H1 (cell line): ENCODE results near the gene POLA1. TPM values are rescaled to one million over a fixed set of nuclear protein-coding genes. Genes with fewer than 3 reads are reported as not detected.

ENCODE experiments used
- CTCF ChIA-PET: fragments of 300-600 bp; sonication (Branson Sonifier 250); formaldehyde crosslinking; loops from one replicate; lab custom pipeline; 2021; ENCODE audit not compliant: partially characterized antibody; lab: Charles Lee
- POLR2A ChIA-PET: fragments of 300-600 bp; sonication (Branson Sonifier 250); formaldehyde crosslinking; loops from one replicate; lab custom pipeline; 2021; ENCODE audit warnings: inconsistent platforms; ENCODE audit not compliant: partially characterized antibody; lab: Charles Lee
- DNase-seq, 2 experiments: peaks; one replicate each; pipeline versions ENCODE4 v3.0.0 to v3.0.0-alpha.2; 2010 to 2022; ENCODE audit warnings: low spot score in 2 of 2, low read depth in 1 of 2, mixed read lengths in 1 of 2
- FAIRE-seq: peaks from 2 replicates; lab custom pipeline; 2011; peaks lifted over from hg19 to GRCh38; lab: Jason Lieb, UNC
- H2AFZ ChIP-seq: 2 replicates; pipeline ENCODE4 v1.8.1; 2012; ENCODE audit warnings: low read length, inconsistent platforms
- H2AK5ac ChIP-seq: 2 replicates; pipeline ENCODE4 v1.6.1; 2013; ENCODE audit warnings: low read depth, low read length
- H2BK120ac ChIP-seq: replicated peaks from 2 replicates; pipeline ENCODE3; 2013; ENCODE audit warnings: low read depth, low read length, inconsistent platforms
- H2BK12ac ChIP-seq: 2 replicates; pipeline ENCODE4 v1.6.1; 2013; ENCODE audit warnings: low read depth, low read length
- H2BK15ac ChIP-seq: 2 replicates; pipeline ENCODE4 v1.6.1; 2013; ENCODE audit warnings: low read length
- H2BK20ac ChIP-seq: 2 replicates; pipeline ENCODE4 v1.6.1; 2013; ENCODE audit warnings: low read length
- H2BK5ac ChIP-seq: 2 replicates; pipeline ENCODE4 v1.6.1; 2013; ENCODE audit warnings: low read depth, low read length
- H3K14ac ChIP-seq: 2 replicates; pipeline ENCODE4 v1.6.1; 2013; ENCODE audit warnings: inconsistent platforms; ENCODE audit not compliant: insufficient read length
- H3K18ac ChIP-seq: 2 replicates; pipeline ENCODE4 v1.6.1; 2013; ENCODE audit warnings: low read length; ENCODE audit errors: extremely low read depth
- H3K23ac ChIP-seq: 2 replicates; pipeline ENCODE4 v1.6.1; 2013; ENCODE audit warnings: inconsistent platforms; ENCODE audit not compliant: insufficient read length
- H3K23me2 ChIP-seq: 2 replicates; pipeline ENCODE4 v1.6.1; 2013; ENCODE audit warnings: low read depth, low read length
- H3K27ac ChIP-seq: 2 replicates; pipeline ENCODE4 v1.6.1; 2011; ENCODE audit warnings: low read depth, low read length, inconsistent platforms
- H3K27me3 ChIP-seq, 4 experiments: replicated peaks in 1 of 4; 1 replicate in 1 of 4; 2 replicates in 3 of 4; pipeline versions ENCODE4 v1.6.1 to v1.8.1; 2011 to 2013; ENCODE audit warnings: low read length in 3 of 4, mild to moderate bottlenecking in 3 of 4, inconsistent platforms in 2 of 4, mixed read lengths in 2 of 4, moderate library complexity in 1 of 4; ENCODE audit not compliant: control insufficient read depth in 3 of 4, insufficient read depth in 3 of 4; ENCODE audit errors: extremely low read depth in 1 of 4
- H3K36me3 ChIP-seq, 4 experiments: 2 replicates each; pipeline versions ENCODE4 v1.6.1 to v1.8.1; 2011 to 2013; ENCODE audit warnings: mild to moderate bottlenecking in 4 of 4, low read length in 3 of 4, moderate library complexity in 2 of 4, control low read depth in 1 of 4, inconsistent platforms in 1 of 4; ENCODE audit not compliant: insufficient read depth in 4 of 4, control insufficient read depth in 2 of 4
- H3K4ac ChIP-seq: replicated peaks from 2 replicates; pipeline ENCODE3; 2013; ENCODE audit warnings: low read length, low read depth, mixed read lengths, inconsistent platforms; ENCODE audit not compliant: insufficient read length
- H3K4me1 ChIP-seq, 4 experiments: replicated peaks in 1 of 4; 1 replicate in 1 of 4; 2 replicates in 3 of 4; pipeline versions ENCODE4 v1.6.1 to v1.8.1; 2011 to 2013; ENCODE audit warnings: low read length in 3 of 4, inconsistent platforms in 2 of 4, mixed read lengths in 1 of 4; ENCODE audit not compliant: insufficient read depth in 4 of 4, control insufficient read depth in 3 of 4
- H3K4me2 ChIP-seq, 2 experiments: 2 replicates each; pipeline versions ENCODE4 v1.6.1 to v1.8.1; 2011 to 2013; ENCODE audit warnings: low read depth in 2 of 2, low read length in 2 of 2, control low read depth in 1 of 2, inconsistent platforms in 1 of 2, mild to moderate bottlenecking in 1 of 2; ENCODE audit not compliant: insufficient read depth in 1 of 2
- H3K4me3 ChIP-seq, 4 experiments: fragments of 200-600, 300-600 bp in 1 of 4; sonication (generic), shearing (Covaris generic), sonication (Bioruptor Twin) in 1 of 4; 2 replicates each; pipeline versions ENCODE4 v1.5.1 to v1.8.1; 2011 to 2016; ENCODE audit warnings: low read length in 4 of 4, low read depth in 3 of 4, control low read depth in 2 of 4, inconsistent platforms in 2 of 4, mild to moderate bottlenecking in 2 of 4, mixed read lengths in 1 of 4, moderate library complexity in 1 of 4; ENCODE audit not compliant: insufficient read depth in 2 of 4; ENCODE audit errors: extremely low read depth in 1 of 4
- H3K56ac ChIP-seq: replicated peaks from 2 replicates; pipeline ENCODE3; 2013; ENCODE audit warnings: low read depth, mild to moderate bottlenecking, mixed read lengths, low read length, inconsistent platforms; ENCODE audit not compliant: insufficient read length
- H3K79me1 ChIP-seq: 2 replicates; pipeline ENCODE4 v1.6.1; 2013; ENCODE audit warnings: low read depth, low read length, control low read depth
- H3K79me2 ChIP-seq, 2 experiments: 2 replicates each; pipeline versions ENCODE4 v1.6.1 to v1.8.1; 2012 to 2013; ENCODE audit warnings: low read length in 2 of 2, mild to moderate bottlenecking in 2 of 2, inconsistent platforms in 1 of 2; ENCODE audit not compliant: insufficient read depth in 2 of 2, control insufficient read depth in 1 of 2
- H3K9ac ChIP-seq, 4 experiments: replicated peaks in 1 of 4; 1 replicate in 1 of 4; 2 replicates in 3 of 4; pipeline versions ENCODE4 v1.6.1 to v1.8.1; 2011 to 2013; ENCODE audit warnings: low read depth in 3 of 4, low read length in 3 of 4, control low read depth in 2 of 4, mild to moderate bottlenecking in 2 of 4, moderate library complexity in 2 of 4, inconsistent platforms in 1 of 4; ENCODE audit errors: extremely low read depth in 1 of 4
- H3K9me3 ChIP-seq, 2 experiments: 2 replicates each; pipeline versions ENCODE4 v1.6.1 to v1.8.1; 2012 to 2013; ENCODE audit warnings: mild to moderate bottlenecking in 2 of 2, moderate library complexity in 2 of 2, control low read depth in 1 of 2, inconsistent platforms in 1 of 2, low read depth in 1 of 2, low read length in 1 of 2, mixed read lengths in 1 of 2; ENCODE audit not compliant: insufficient read depth in 2 of 2
- H4K20me1 ChIP-seq, 2 experiments: replicated peaks in 1 of 2; 2 replicates each; pipeline versions ENCODE3 to v1.8.1; 2011 to 2013; ENCODE audit warnings: inconsistent platforms in 2 of 2, low read length in 2 of 2, mild to moderate bottlenecking in 1 of 2; ENCODE audit not compliant: insufficient read depth in 2 of 2, control insufficient read depth in 1 of 2
- H4K5ac ChIP-seq: 2 replicates; pipeline ENCODE4 v1.6.1; 2013; ENCODE audit warnings: low read length, low read depth, mixed read lengths, inconsistent platforms; ENCODE audit not compliant: insufficient read length
- H4K8ac ChIP-seq: 2 replicates; pipeline ENCODE4 v1.8.0; 2013; ENCODE audit warnings: mild to moderate bottlenecking, moderate library complexity, low read length, inconsistent platforms; ENCODE audit not compliant: insufficient read depth; ENCODE audit errors: extremely low read depth
- H4K91ac ChIP-seq: replicated peaks from 2 replicates; pipeline ENCODE3; 2013; ENCODE audit warnings: low read length, mixed read lengths, inconsistent platforms; ENCODE audit not compliant: insufficient read length
- CBX8 ChIP-seq: fragments of 300-800, 300-1000 bp; sonication (generic); IDR thresholded peaks from 2 replicates; pipeline ENCODE4 v1.7.1; 2016; ENCODE audit warnings: low read depth, low read length, borderline replicate concordance
- CEBPB ChIP-seq: IDR thresholded peaks from 2 replicates; pipeline ENCODE4 v1.6.1; 2012; ENCODE audit warnings: low read depth, low read length
- CTBP2 ChIP-seq: IDR thresholded peaks from 2 replicates; pipeline ENCODE4 v1.7.0; 2011; ENCODE audit warnings: borderline replicate concordance, mild to moderate bottlenecking, moderate library complexity, mixed read lengths, low read length; ENCODE audit not compliant: insufficient read depth, insufficient read length
- EZH2 ChIP-seq: fragments of 200-600 bp; sonication (generic); IDR thresholded peaks from 2 replicates; pipeline ENCODE4 v1.7.1; 2012; ENCODE audit warnings: low read depth, mild to moderate bottlenecking, moderate library complexity, low read length, inconsistent platforms; ENCODE audit not compliant: severe bottlenecking
- NANOG ChIP-seq: IDR thresholded peaks from 2 replicates; pipeline ENCODE4 v1.6.1; 2011; ENCODE audit warnings: low read length, low read depth, mild to moderate bottlenecking, inconsistent platforms; ENCODE audit not compliant: insufficient read depth, poor library complexity, severe bottlenecking
- RBBP5 ChIP-seq: IDR thresholded peaks from 2 replicates; pipeline ENCODE4 v1.7.1; 2012; ENCODE audit warnings: low read depth, mild to moderate bottlenecking, inconsistent platforms, low read length, moderate library complexity, borderline replicate concordance
- RXRA ChIP-seq: IDR thresholded peaks from 2 replicates; pipeline ENCODE4 v1.6.1; 2011; ENCODE audit warnings: low read depth, mild to moderate bottlenecking, low read length, moderate library complexity; ENCODE audit not compliant: insufficient read depth
- TCF12 ChIP-seq: IDR thresholded peaks from 2 replicates; pipeline ENCODE4 v1.6.1; 2011; ENCODE audit warnings: low read depth, mild to moderate bottlenecking, low read length
- WGBS, 2 experiments: shearing (Covaris generic) in 1 of 2; methylation state at CpG; one replicate each; pipeline versions ENCODE4 v1.1.6 to v1.1.7; 2013 to 2015; ENCODE audit warnings: low lambda C conversion rate in 2 of 2, mixed read lengths in 2 of 2, inconsistent platforms in 1 of 2, low coverage in 1 of 2, missing lambda C conversion rate in 1 of 2; ENCODE audit not compliant: insufficient replicate concordance in 2 of 2, insufficient coverage in 1 of 2, insufficient read length in 1 of 2; ENCODE audit errors: extremely low coverage in 1 of 2, missing lambda C conversion rate in 1 of 2; 5-methylcytosine and 5-hydroxymethylcytosine counted together
- polyA plus RNA-seq, 7 experiments: library from polyadenylated mRNA; depleted of rRNA in 3 of 7; stranded (reverse) in 5 of 7; unstranded in 2 of 7; fragments of >200 nt in 5 of 7; fragments of 200-250 nt in 2 of 7; gene quantifications; 1 replicate in 5 of 7; 2 replicates in 1 of 7; 4 replicates in 1 of 7; pipeline versions ENCODE4 v1.2.1 to v1.2.3, GENCODE V29; 2011 to 2013; ENCODE audit warnings: missing spikeins in 2 of 7, mixed read lengths in 2 of 7
- total RNA-seq: library from RNA; stranded (reverse); fragmentation: NEBNext Ultra II Directional; extraction: Animal tissue kit (Norgen Biotek cat#: 25700); gene quantifications from 2 replicates; pipeline ENCODE4 v1.2.1, GENCODE V29; 2021

POLA1 gene
- total and polyA plus RNA-seq, 2 of the 8 experiments (the other 6 are each of a cell fraction or from before 2014, with no cell fraction given): 5.6 to 34.9 TPM

GRCh38 chrX:25016361-25016671, 322.6 kb downstream of the POLA1 start:
- H2BK12ac ChIP-seq: peak overlapping the region; percentile 14; the same call in 1 of the 2 replicates
- no peak overlapping the region for H3K4ac ChIP-seq
- peak overlapping the region in 2 of 4 experiments; percentile 1 to 54; a peak in 4 of 8 replicates for H3K4me3 ChIP-seq
- H3K9ac ChIP-seq: no peak overlapping the region
- WGBS, 2 experiments: 5% methylated on average over 12 of the region's 20 CpGs; no CpG with 5 or more reads in 1 of the 2 experiments
- no peak overlapping the region for H3K23ac ChIP-seq
- H2BK120ac ChIP-seq: no peak overlapping the region
- no peaks in the 10 kb centered on the region for H3K79me1 ChIP-seq
- H2BK20ac ChIP-seq: no peak overlapping the region
- no peak overlapping the region for H2BK15ac ChIP-seq
- CTCF ChIA-PET: interaction anchor here (0.6 kb wide), 1 partner anchor 152 kb away, joined by 3 read pairs; no protein-coding TSS in a partner anchor
- H3K9me3 ChIP-seq: no peaks in the 10 kb centered on the region
- peaks cover 0 to 5% of the 10 kb centered on the region in 2 experiments for H4K20me1 ChIP-seq
- H3K27me3 ChIP-seq: peaks cover 62 to 98% (median 89%) of the 10 kb centered on the region in 4 experiments
- no peak overlapping the region for H2AK5ac ChIP-seq
- peaks cover 0 to 15% (median 12%) of the 10 kb centered on the region in 4 experiments for H3K4me1 ChIP-seq
- no peaks in the 10 kb centered on the region for H3K79me2 ChIP-seq
- H3K56ac ChIP-seq: no peak overlapping the region
- no peak for FAIRE-seq
- TF ChIP-seq NANOG: no peak
- no peak for TF ChIP-seq TCF12
- TF ChIP-seq RXRA: no peak
- TF ChIP-seq CEBPB: no peak
- TF ChIP-seq CBX8: no peak
- peak; percentile 31; the same call in 1 of the 2 replicates for TF ChIP-seq RBBP5
- TF ChIP-seq CTBP2: no peak
- TF ChIP-seq EZH2: peak; percentile 12
- TF ChIP-seq, all 59 proteins: peak for 2
- H2AFZ ChIP-seq: no peak overlapping the region
- POLR2A ChIA-PET: interaction anchor here (1.3 kb wide), 1 partner anchor 13 kb away, joined by 3 read pairs; no protein-coding TSS in a partner anchor
- H3K27ac ChIP-seq: no peak overlapping the region
- peak overlapping the region; percentile 73 to 75 for H3K4me2 ChIP-seq
- no peak overlapping the region for H2BK5ac ChIP-seq
- H4K91ac ChIP-seq: no peak overlapping the region
- H4K5ac ChIP-seq: no peak overlapping the region
- no peaks in the 10 kb centered on the region for H3K36me3 ChIP-seq
- no peak overlapping the region for H3K18ac ChIP-seq
- peaks cover 10% of the 10 kb centered on the region; the same call in 1 of the 2 replicates for H3K23me2 ChIP-seq
- no peak for DNase-seq
- no peak overlapping the region for H3K14ac ChIP-seq
- H4K8ac ChIP-seq: no peak overlapping the region
